KMS-11 (cell line): Measurements from ENCODE around the gene AGFG2.
A peak's percentile ranks its signal among the peaks of the same experiment; 100 is the strongest.

ENCODE experiments used
- H2AFZ ChIP-seq: fragments of 200-600 bp; sonication (generic); 2 replicates; pipeline ENCODE4 v1.6.1; 2016; ENCODE audit warnings: antibody characterized with exemption, mixed run types, low read depth
- H3K27ac ChIP-seq: fragments of 200-600 bp; sonication (generic); 2 replicates; pipeline ENCODE4 v1.6.1; 2016; ENCODE audit warnings: mild to moderate bottlenecking, mixed run types
- H3K27me3 ChIP-seq: fragments of 200-600 bp; sonication (generic); 2 replicates; pipeline ENCODE4 v1.6.1; 2017; ENCODE audit warnings: mild to moderate bottlenecking, low read depth, mixed run types, moderate library complexity; ENCODE audit not compliant: insufficient read depth
- H3K36me3 ChIP-seq: fragments of 200-600 bp; sonication (generic); 2 replicates; pipeline ENCODE4 v1.6.1; 2017; ENCODE audit warnings: mild to moderate bottlenecking, mixed run types; ENCODE audit not compliant: insufficient read depth
- H3K4me1 ChIP-seq: fragments of 200-600 bp; sonication (generic); 2 replicates; pipeline ENCODE4 v1.6.1; 2016; ENCODE audit warnings: mild to moderate bottlenecking, low read depth, mixed run types; ENCODE audit not compliant: poor library complexity, severe bottlenecking
- H3K4me2 ChIP-seq: fragments of 200-600 bp; sonication (generic); 2 replicates; pipeline ENCODE4 v1.7.0; 2016; ENCODE audit warnings: mild to moderate bottlenecking, mixed run types
- H3K4me3 ChIP-seq: fragments of 200-600 bp; sonication (generic); IDR thresholded peaks from 2 replicates; pipeline ENCODE4 v1.6.1; 2017; ENCODE audit warnings: low read depth, low read length, mixed read lengths; ENCODE audit not compliant: insufficient read depth
- H3K79me2 ChIP-seq: fragments of 200-600 bp; sonication (generic); 2 replicates; pipeline ENCODE4 v1.6.1; 2016; ENCODE audit warnings: low read depth, mixed run types; ENCODE audit not compliant: insufficient read depth
- H3K9ac ChIP-seq: fragments of 200-600 bp; sonication (generic); 2 replicates; pipeline ENCODE4 v1.6.1; 2016; ENCODE audit warnings: mild to moderate bottlenecking, mixed run types
- H4K20me1 ChIP-seq: fragments of 200-600 bp; sonication (generic); 2 replicates; pipeline ENCODE4 v1.6.1; 2016; ENCODE audit warnings: mild to moderate bottlenecking, mixed run types; ENCODE audit not compliant: insufficient read depth
- TF ChIP-seq, protein P1 (sequence below): fragments of 200-600 bp; sonication (generic); conservative IDR thresholded peaks from 2 replicates; pipeline ENCODE4 v1.6.1; 2017; ENCODE audit warnings: low read depth, mild to moderate bottlenecking, antibody characterized with exemption, low read length, moderate library complexity, mixed read lengths

The AGFG2 gene

GRCh38 chr7:100598425-100598824 is 59.4 kb downstream of the AGFG2 start:
- Histone ChIP-seq H3K4me3 (no peak overlapping the region), H3K4me2 (no peak overlapping the region), H3K4me1 (no peaks in the 10 kb centered on the region), H3K9ac (no peak overlapping the region), H3K27me3 (peaks cover 47% of the 10 kb centered on the region; the same call in 1 of the 2 replicates), H3K27ac (no peak overlapping the region), H3K79me2 (no peaks in the 10 kb centered on the region), H4K20me1 (no peaks in the 10 kb centered on the region), H2AFZ (no peak overlapping the region), H3K36me3 (no peaks in the 10 kb centered on the region)
- TF ChIP-seq, protein P1, sequence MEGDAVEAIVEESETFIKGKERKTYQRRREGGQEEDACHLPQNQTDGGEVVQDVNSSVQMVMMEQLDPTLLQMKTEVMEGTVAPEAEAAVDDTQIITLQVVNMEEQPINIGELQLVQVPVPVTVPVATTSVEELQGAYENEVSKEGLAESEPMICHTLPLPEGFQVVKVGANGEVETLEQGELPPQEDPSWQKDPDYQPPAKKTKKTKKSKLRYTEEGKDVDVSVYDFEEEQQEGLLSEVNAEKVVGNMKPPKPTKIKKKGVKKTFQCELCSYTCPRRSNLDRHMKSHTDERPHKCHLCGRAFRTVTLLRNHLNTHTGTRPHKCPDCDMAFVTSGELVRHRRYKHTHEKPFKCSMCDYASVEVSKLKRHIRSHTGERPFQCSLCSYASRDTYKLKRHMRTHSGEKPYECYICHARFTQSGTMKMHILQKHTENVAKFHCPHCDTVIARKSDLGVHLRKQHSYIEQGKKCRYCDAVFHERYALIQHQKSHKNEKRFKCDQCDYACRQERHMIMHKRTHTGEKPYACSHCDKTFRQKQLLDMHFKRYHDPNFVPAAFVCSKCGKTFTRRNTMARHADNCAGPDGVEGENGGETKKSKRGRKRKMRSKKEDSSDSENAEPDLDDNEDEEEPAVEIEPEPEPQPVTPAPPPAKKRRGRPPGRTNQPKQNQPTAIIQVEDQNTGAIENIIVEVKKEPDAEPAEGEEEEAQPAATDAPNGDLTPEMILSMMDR = no peak

DNA sequence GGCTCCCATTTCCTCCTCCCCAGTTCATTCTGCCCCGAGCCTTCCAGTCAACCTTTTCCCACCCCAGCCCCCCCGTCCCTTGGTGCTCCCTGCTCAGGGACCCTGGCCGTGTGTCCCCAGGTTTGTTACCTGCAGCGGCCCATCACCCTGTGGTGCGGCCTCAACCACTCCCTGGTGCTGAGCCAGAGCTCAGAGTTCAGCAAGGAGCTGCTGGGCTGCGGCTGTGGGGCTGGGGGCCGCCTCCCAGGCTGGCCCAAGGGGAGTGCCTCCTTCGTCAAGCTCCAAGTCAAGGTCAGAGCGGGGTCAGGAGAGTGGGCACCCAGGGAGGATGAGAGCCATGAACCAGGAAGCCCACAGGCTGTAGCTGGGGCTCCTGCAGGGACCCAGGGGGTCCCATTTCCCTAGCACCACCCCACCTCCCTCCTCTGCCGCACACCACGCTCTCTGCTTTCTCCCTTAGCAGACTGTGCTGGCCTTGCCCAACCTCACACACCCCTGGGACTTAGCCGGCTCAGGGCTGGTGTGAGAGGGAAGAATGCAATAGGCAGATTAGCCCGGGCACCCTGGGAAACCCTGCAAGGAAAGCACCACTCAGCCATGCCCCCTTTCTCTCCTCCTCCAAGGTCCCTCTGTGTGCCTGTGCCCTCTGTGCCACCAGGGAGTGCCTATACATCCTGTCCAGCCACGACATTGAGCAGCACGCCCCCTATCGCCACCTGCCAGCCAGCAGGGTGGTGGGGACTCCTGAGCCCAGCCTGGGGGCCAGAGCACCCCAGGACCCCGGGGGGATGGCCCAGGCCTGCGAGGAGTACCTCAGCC is 61.1 kb downstream of the AGFG2 start:
- H3K4me1 ChIP-seq = peaks cover 9% of the 10 kb centered on the region

DNA sequence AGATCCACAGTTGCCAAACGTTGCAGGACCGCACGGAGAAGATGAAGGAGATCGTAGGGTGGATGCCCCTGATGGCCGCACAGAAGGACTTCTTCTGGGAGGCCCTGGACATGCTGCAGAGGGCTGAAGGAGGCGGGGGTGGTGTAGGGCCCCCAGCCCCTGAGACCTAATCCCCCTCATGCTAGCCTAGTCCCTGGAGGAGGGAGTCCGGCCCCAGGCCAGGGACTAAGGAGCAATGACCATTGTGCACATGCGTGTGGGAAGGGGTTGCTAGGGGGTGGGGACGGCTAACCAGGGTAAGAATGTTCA is 61.7 kb downstream of the AGFG2 start:
- H3K4me2 ChIP-seq = no peak overlapping the region
- TF ChIP-seq, protein P1 = no peak; the same call in 1 of the 2 replicates
- no peak overlapping the region for H3K9ac ChIP-seq
- H3K79me2 ChIP-seq = no peaks in the 10 kb centered on the region
- H4K20me1 ChIP-seq = no peaks in the 10 kb centered on the region
- H3K27me3 ChIP-seq = peaks cover 28% of the 10 kb centered on the region; the same call in 1 of the 2 replicates
- H3K27ac ChIP-seq = no peak overlapping the region
- H2AFZ ChIP-seq = no peak overlapping the region
- H3K36me3 ChIP-seq = no peaks in the 10 kb centered on the region
- H3K4me3 ChIP-seq = no peak overlapping the region
- H3K4me1 ChIP-seq = peaks cover 11% of the 10 kb centered on the region

More for the DNA sequence above, 61.1 kb downstream of the AGFG2 start:
- Histone ChIP-seq H2AFZ (no peak overlapping the region), H3K27me3 (peaks cover 30% of the 10 kb centered on the region; the same call in 1 of the 2 replicates), H3K36me3 (no peaks in the 10 kb centered on the region), H3K4me3 (no peak overlapping the region), H3K27ac (no peak overlapping the region), H3K9ac (no peak overlapping the region), H3K79me2 (no peaks in the 10 kb centered on the region), H4K20me1 (no peaks in the 10 kb centered on the region), H3K4me2 (no peak overlapping the region)
- TF ChIP-seq, protein P1 = peak; percentile 47

DNA sequence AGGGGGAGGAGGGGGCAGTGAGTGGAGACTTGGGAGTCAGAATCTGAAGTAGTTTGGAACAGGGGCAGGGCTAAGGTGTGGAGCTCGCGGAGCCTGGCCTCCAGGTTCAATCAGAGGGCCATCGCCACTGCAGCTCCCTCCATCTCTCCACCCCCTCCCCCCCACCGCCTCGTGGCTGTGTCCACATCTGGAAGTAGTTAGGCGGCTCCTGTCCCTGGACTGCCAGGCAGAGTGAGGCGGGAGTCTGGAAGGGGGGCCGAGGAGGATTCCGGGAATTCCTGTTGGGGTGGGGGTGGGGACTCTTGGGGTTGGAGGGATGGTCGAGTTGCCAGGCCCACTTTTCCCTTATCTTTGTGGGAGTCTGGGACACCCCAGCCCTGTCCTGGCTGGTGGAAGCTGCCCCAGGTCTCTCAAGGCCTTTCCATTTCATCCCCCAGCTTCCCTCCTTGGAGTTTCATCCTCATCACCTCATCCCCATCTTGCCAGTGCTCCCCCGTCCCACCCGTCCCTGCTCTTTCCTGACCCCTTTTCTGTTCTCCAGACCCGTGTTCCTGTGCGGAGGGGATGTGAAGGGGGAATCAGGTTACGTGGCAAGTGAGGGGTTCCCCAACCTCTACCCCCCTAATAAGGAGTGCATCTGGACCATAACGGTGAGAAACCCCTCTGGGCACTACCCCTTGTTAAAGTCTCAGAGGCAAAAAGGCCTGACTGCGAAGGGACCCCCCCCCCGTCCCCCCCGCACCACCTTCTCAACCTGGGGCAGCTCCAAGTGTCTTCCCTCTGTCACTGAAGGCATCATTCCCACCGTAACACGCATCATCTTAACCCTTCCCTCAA is 64.1 kb downstream of the AGFG2 start:
- Histone ChIP-seq H3K36me3 (no peaks in the 10 kb centered on the region), H3K9ac (peak overlapping the region; percentile 25; the same call in 1 of the 2 replicates), H3K27ac (no peak overlapping the region), H3K4me3 (no peak overlapping the region), H2AFZ (peak overlapping the region; percentile 94; the same call in 1 of the 2 replicates), H3K4me2 (peak overlapping the region; percentile 84), H3K27me3 (peaks cover 15% of the 10 kb centered on the region; the same call in 1 of the 2 replicates), H4K20me1 (no peaks in the 10 kb centered on the region), H3K4me1 (peaks cover 11% of the 10 kb centered on the region), H3K79me2 (no peaks in the 10 kb centered on the region)
- TF ChIP-seq, protein P1 = no peak
